ENCODE results near the gene REM1.
"Not testable (repeated sequence)": the region's sequence is repeated elsewhere in the genome, so short reads cannot be mapped to it uniquely, and the experiment has no call there.

Gene REM1

GRCh38 chr20:31474758-31475427 is at the start of gene REM1, which contains the start of gene DEFB124:
TSS of gene REM1 (plus strand) at chr20:31475288. CDS start at chr20:31476446, 1,158 bp downstream.
TSS of gene DEFB124 (minus strand) at chr20:31475127. CDS start at chr20:31473013, 2,114 bp downstream.
- DNase-seq (ENCODE audit: low spot score): no peak

- DNase-seq (ENCODE audit: low spot score): no peak
These were observed 49.3 kb upstream of the REM1 start for GRCh38 chr20:31425797-31426196.

GRCh38 chr20:31426891-31427551 is 48.1 kb upstream of the REM1 start:
- DNase-seq (ENCODE audit: low spot score): not testable (repeated sequence)

- DNase-seq (ENCODE audit: low spot score): not testable (repeated sequence)
These were observed 47.5 kb upstream of the REM1 start for GRCh38 chr20:31427576-31427975.

GRCh38 chr20:31430568-31431115 is 44.4 kb upstream of the REM1 start:
- no peak for DNase-seq (ENCODE audit: low spot score)

GRCh38 chr20:31440012-31440659 is 35.0 kb upstream of the REM1 start, which contains the start of gene DEFB123:
TSS of gene DEFB123 (plus strand) at chr20:31440632. CDS start at chr20:31440699, 67 bp downstream.
- DNase-seq (ENCODE audit: low spot score): no peak

GRCh38 chr20:31446084-31446819 is 28.8 kb upstream of the REM1 start:
- DNase-seq (ENCODE audit: low spot score): no peak

- DNase-seq (ENCODE audit: low spot score): no peak
These were observed 25.3 kb upstream of the REM1 start for GRCh38 chr20:31449511-31450414.

- DNase-seq (ENCODE audit: low spot score): no peak
These were observed 22.5 kb upstream of the REM1 start for GRCh38 chr20:31452575-31452974.

GRCh38 chr20:31454361-31454760 is 20.7 kb upstream of the REM1 start:
- DNase-seq (ENCODE audit: low spot score): no peak

- DNase-seq (ENCODE audit: low spot score): not testable (repeated sequence)
These were observed 4.1 kb upstream of the REM1 start for GRCh38 chr20:31470946-31471345.

GRCh38 chr20:31472395-31473330 is 2.4 kb upstream of the REM1 start:
- no peak for DNase-seq (ENCODE audit: low spot score)

GRCh38 chr20:31473331-31474096 is 1.6 kb upstream of the REM1 start:
- DNase-seq (ENCODE audit: low spot score): no peak

GRCh38 chr20:31474097-31474436 is 1.0 kb upstream of the REM1 start:
- no peak for DNase-seq (ENCODE audit: low spot score)

GRCh38 chr20:31475472-31476293 is 595 bp downstream of the REM1 start:
- DNase-seq (ENCODE audit: low spot score): no peak

- DNase-seq (ENCODE audit: low spot score): no peak
These were observed 1.2 kb downstream of the REM1 start for GRCh38 chr20:31476294-31476585.

- DNase-seq (ENCODE audit: low spot score): no peak
These were observed 1.6 kb downstream of the REM1 start for GRCh38 chr20:31476643-31477215.

GRCh38 chr20:31484001-31484400 is 8.9 kb downstream of the REM1 start:
- DNase-seq (ENCODE audit: low spot score): no peak
